ENCODE data around the gene CDKL2.

DNA sequence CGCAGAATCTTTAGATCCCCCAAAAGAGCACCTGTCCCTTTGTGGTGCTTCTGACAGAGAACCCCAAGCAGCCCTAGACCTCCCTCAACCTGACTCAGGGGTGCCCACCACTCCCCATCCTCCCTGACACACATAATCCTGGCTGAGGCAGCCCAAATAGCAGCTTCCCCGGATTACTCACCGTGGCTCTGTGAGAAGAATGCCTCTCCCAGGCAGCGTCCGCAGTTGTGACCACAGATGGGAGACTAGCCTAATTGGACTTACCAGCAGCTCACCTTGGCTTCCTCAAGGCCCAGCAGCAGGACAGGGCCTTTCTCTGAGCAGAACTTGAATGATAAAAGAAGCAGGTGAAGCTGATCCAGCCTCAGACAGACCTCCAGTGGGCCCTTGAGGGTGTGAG lies 84.8 kb downstream of the CDKL2 start:
- TF ChIP-seq FOXA1 (IDR thresholded peaks at IDR 0.05) (no peak), L3MBTL2 (conservative IDR thresholded peaks at IDR 0.05) (no peak), HDGF (IDR thresholded peaks at IDR 0.05; ENCODE audit: borderline replicate concordance) (no peak), FOXM1 (IDR thresholded peaks at IDR 0.05; ENCODE audit: borderline replicate concordance) (no peak), NFRKB (IDR thresholded peaks at IDR 0.05) (no peak), ZNF384 (IDR thresholded peaks at IDR 0.05) (no peak), LEF1 (IDR thresholded peaks at IDR 0.05; ENCODE audit: borderline replicate concordance) (no peak), SP1 (IDR thresholded peaks at IDR 0.05) (no peak)
- TF ChIP-seq, protein P1, sequence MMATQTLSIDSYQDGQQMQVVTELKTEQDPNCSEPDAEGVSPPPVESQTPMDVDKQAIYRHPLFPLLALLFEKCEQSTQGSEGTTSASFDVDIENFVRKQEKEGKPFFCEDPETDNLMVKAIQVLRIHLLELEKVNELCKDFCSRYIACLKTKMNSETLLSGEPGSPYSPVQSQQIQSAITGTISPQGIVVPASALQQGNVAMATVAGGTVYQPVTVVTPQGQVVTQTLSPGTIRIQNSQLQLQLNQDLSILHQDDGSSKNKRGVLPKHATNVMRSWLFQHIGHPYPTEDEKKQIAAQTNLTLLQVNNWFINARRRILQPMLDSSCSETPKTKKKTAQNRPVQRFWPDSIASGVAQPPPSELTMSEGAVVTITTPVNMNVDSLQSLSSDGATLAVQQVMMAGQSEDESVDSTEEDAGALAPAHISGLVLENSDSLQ (IDR thresholded peaks at IDR 0.05) = no peak
